NCI-H1105 (cell line): ENCODE data around the gene CENPL.
"Not testable (repeated sequence)": the region's sequence is repeated elsewhere in the genome, so short reads cannot be mapped to it uniquely, and the experiment has no call there.

Source experiments
- DNase-seq: peaks from one replicate; lab custom pipeline; 2025; lab: John Stamatoyannopoulos, UW

The CENPL gene

GRCh38 chr1:173857363-173857917 is 32.8 kb upstream of the CENPL start:
- no peak for DNase-seq

GRCh38 chr1:173856903-173857302 is 32.2 kb upstream of the CENPL start:
- no peak for DNase-seq

GRCh38 chr1:173856014-173856413 is 31.3 kb upstream of the CENPL start:
- no peak for DNase-seq

GRCh38 chr1:173853074-173853473 is 28.4 kb upstream of the CENPL start:
- no peak for DNase-seq

- no peak for DNase-seq
These were observed 27.4 kb upstream of the CENPL start for GRCh38 chr1:173852105-173852504.

GRCh38 chr1:173832748-173833147 is 8.1 kb upstream of the CENPL start:
- no peak for DNase-seq

- DNase-seq = no peak
These were observed 2.9 kb upstream of the CENPL start for GRCh38 chr1:173827611-173828010.

- DNase-seq = no peak
These were observed 835 bp downstream of the CENPL start for GRCh38 chr1:173823781-173824314.

GRCh38 chr1:173821680-173822079 is 3.0 kb downstream of the CENPL start:
- DNase-seq = no peak

GRCh38 chr1:173818459-173818858 is 6.2 kb downstream of the CENPL start:
- DNase-seq = no peak

GRCh38 chr1:173813654-173814053 is 11.0 kb downstream of the CENPL start:
- not testable (repeated sequence) for DNase-seq

- DNase-seq = no peak
These were observed 21.7 kb downstream of the CENPL start for GRCh38 chr1:173802961-173803360.

GRCh38 chr1:173799995-173800394 is 24.7 kb downstream of the CENPL start:
- not testable (repeated sequence) for DNase-seq

- no peak for DNase-seq
These were observed 26.6 kb downstream of the CENPL start for GRCh38 chr1:173798078-173798477.

GRCh38 chr1:173789841-173790240 is 34.8 kb downstream of the CENPL start:
- no peak for DNase-seq

GRCh38 chr1:173784997-173785396 is 39.7 kb downstream of the CENPL start:
- no peak for DNase-seq

GRCh38 chr1:173779936-173780335 is 44.7 kb downstream of the CENPL start:
- DNase-seq = no peak

GRCh38 chr1:173775578-173776226 is 49.0 kb downstream of the CENPL start:
- DNase-seq = no peak

- DNase-seq = no peak
These were observed 53.1 kb downstream of the CENPL start for GRCh38 chr1:173771560-173771959.

GRCh38 chr1:173770330-173770729 is 54.4 kb downstream of the CENPL start:
- not testable (repeated sequence) for DNase-seq

- no peak for DNase-seq
These were observed 55.9 kb downstream of the CENPL start for GRCh38 chr1:173768827-173769226.

- no peak for DNase-seq
These were observed 56.5 kb downstream of the CENPL start for GRCh38 chr1:173768206-173768605.

- DNase-seq = not testable (repeated sequence)
These were observed 60.4 kb downstream of the CENPL start for GRCh38 chr1:173764331-173764730.

GRCh38 chr1:173758980-173759379 is 65.7 kb downstream of the CENPL start:
- DNase-seq = no peak
